Thyroid gland (tissue), 4 donors: ENCODE measurements around the gene RPL36. TPM values are rescaled to one million over a fixed set of nuclear protein-coding genes. Genes with fewer than 3 reads are reported as not detected.

ENCODE experiments used
- DNase-seq, 2 donors: peaks; one replicate each; pipeline ENCODE4 v3.0.0-alpha.2; 2019
- H3K27ac ChIP-seq, 3 donors: fragments of 200-600 bp; sonication (generic); 1 replicate in 2 of 3; 2 replicates in 1 of 3; pipeline ENCODE4 v1.5.1; 2016 to 2019; ENCODE audit warnings: mild to moderate bottlenecking in 1 of 3, moderate library complexity in 1 of 3
- H3K27me3 ChIP-seq: fragments of 200-600 bp; sonication (generic); one replicate; pipeline ENCODE4 v1.5.1; 2019
- H3K36me3 ChIP-seq, 2 donors: fragments of 200-600 bp; sonication (generic); one replicate each; pipeline ENCODE4 v1.5.1; 2016 to 2019
- H3K4me1 ChIP-seq, 2 donors: fragments of 200-600 bp; sonication (generic); one replicate each; pipeline ENCODE4 v1.5.1; 2017 to 2019
- H3K4me3 ChIP-seq, 3 donors: fragments of 200-600 bp; sonication (generic); replicated peaks in 1 of 3; 1 replicate in 2 of 3; 2 replicates in 1 of 3; pipeline ENCODE4 v1.5.1; 2016; ENCODE audit warnings: mild to moderate bottlenecking in 1 of 3
- H3K9me3 ChIP-seq: fragments of 200-600 bp; sonication (generic); one replicate; pipeline ENCODE4 v1.5.1; 2017
- POLR2A ChIP-seq, 2 donors: fragments of 450-650 bp; IDR thresholded peaks; one replicate each; pipeline ENCODE4 v1.6.1; 2017; ENCODE audit warnings: antibody characterized with exemption in 2 of 2, mild to moderate bottlenecking in 2 of 2, moderate library complexity in 1 of 2
- WGBS, 2 donors: methylation state at CpG; one replicate each; pipeline ENCODE4 v1.1.5; 2017; 5-methylcytosine and 5-hydroxymethylcytosine counted together
- intact Hi-C: fragments of 100-400 bp; cut with DNase I; formaldehyde crosslinking; loops from one replicate; pipeline ENCODE4 v1.15.1; 2023
- total RNA-seq, 4 donors: library from RNA; depleted of rRNA; stranded (reverse); fragments of >200 nt; gene quantifications; one replicate each; pipeline ENCODE4 v1.2.3, GENCODE V29; 2016
- TF ChIP-seq, protein P1 (sequence below), 6 experiments: fragments of 200-600 bp in 3 of 6; fragments of 450-650 bp in 3 of 6; sonication (generic) in 3 of 6; IDR thresholded peaks; one replicate each; pipeline ENCODE4 v1.5.1; 2016 to 2019; ENCODE audit warnings: antibody characterized with exemption in 6 of 6, mild to moderate bottlenecking in 2 of 6, inconsistent platforms in 1 of 6, moderate library complexity in 1 of 6

RPL36 gene
- total RNA-seq, 4 donors from 2014 or later: 313 to 561 (median 386) TPM

DNA sequence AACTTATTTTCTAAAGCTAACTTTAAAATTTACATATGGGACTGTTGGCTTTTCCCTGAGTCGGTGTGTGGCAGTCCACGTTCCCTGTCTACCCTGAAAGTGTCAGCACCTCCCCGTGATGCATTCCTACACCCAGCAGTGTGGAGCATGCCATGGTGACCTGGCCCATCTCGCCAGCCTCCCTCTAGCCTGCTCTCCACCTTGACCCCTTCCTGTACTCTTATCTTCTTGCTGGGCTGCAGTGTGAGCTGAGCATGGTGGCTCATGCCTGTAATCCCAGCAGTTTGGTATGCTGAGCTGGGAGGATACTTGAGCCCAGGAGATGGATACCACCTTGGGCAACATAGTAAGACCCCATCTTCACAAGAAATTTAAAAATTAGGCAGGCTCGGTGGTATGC lies 35.2 kb upstream of the RPL36 start:
- Histone ChIP-seq H3K27ac (no peak overlapping the region), H3K4me1 (no peaks in the 10 kb centered on the region), H3K27me3 (no peaks in the 10 kb centered on the region), H3K36me3 (peaks cover 96 to 97% of the 10 kb centered on the region in 2 donors), H3K4me3 (no peak overlapping the region), H3K9me3 (no peaks in the 10 kb centered on the region)
- intact Hi-C loops: no loop called here
- TF ChIP-seq, protein P1, sequence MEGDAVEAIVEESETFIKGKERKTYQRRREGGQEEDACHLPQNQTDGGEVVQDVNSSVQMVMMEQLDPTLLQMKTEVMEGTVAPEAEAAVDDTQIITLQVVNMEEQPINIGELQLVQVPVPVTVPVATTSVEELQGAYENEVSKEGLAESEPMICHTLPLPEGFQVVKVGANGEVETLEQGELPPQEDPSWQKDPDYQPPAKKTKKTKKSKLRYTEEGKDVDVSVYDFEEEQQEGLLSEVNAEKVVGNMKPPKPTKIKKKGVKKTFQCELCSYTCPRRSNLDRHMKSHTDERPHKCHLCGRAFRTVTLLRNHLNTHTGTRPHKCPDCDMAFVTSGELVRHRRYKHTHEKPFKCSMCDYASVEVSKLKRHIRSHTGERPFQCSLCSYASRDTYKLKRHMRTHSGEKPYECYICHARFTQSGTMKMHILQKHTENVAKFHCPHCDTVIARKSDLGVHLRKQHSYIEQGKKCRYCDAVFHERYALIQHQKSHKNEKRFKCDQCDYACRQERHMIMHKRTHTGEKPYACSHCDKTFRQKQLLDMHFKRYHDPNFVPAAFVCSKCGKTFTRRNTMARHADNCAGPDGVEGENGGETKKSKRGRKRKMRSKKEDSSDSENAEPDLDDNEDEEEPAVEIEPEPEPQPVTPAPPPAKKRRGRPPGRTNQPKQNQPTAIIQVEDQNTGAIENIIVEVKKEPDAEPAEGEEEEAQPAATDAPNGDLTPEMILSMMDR (IDR thresholded peaks at IDR 0.05): no peak
- no peak for TF ChIP-seq POLR2A (IDR thresholded peaks at IDR 0.05)
- WGBS, 2 donors: 95 to 97% methylated on average over 5 of the region's 5 CpGs
- DNase-seq: no peak

DNA sequence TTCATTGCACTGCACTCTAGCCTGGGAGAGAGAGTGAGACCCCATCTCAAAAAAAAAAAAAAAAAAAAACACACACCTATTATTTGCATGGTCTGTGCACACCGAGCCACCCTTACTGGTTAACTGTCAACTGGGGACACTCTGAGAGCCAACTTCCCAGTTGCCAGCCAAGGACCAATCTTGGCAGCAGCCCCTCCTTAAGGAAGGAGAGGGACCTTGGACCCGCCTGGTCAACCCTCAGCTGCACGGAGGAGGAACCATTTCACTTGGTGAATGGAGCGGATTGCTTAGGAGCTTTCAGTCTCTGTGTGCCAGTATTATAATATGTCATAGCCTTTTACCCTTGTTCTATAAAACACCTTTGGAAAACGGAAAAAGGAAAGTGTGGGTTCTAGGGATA lies 34.7 kb upstream of the RPL36 start:
- Histone ChIP-seq H3K27ac (no peak overlapping the region), H3K4me3 (no peak overlapping the region), H3K27me3 (no peaks in the 10 kb centered on the region), H3K9me3 (no peaks in the 10 kb centered on the region), H3K36me3 (peaks cover 94 to 95% of the 10 kb centered on the region in 2 donors), H3K4me1 (no peaks in the 10 kb centered on the region)
- 89 to 94% methylated on average over 5 of the region's 5 CpGs for WGBS, 2 donors
- no peak for DNase-seq
- TF ChIP-seq POLR2A (IDR thresholded peaks at IDR 0.05): no peak
- TF ChIP-seq, protein P1 (IDR thresholded peaks at IDR 0.05): no peak
- intact Hi-C loops: no loop called here

DNA sequence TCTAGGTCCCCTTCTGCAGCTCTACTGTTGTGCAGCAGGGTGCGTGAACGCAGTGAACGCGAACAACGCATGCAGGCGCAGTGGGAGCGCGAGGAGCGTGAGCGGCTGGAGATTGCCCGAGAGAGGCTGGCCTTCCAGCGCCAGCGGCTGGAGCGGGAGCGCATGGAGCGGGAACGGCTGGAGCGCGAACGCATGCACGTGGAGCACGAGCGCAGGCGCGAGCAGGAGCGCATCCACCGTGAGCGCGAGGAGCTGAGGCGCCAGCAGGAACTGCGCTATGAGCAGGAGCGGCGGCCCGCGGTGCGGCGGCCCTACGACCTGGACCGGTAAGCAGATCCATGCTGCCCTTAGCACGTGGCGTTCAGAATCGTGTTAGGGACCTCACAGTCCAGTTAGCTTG lies 28.6 kb upstream of the RPL36 start:
- Histone ChIP-seq H3K36me3 (peaks cover 96% of the 10 kb centered on the region in 2 donors), H3K4me3 (no peak overlapping the region), H3K27ac (no peak overlapping the region), H3K27me3 (no peaks in the 10 kb centered on the region), H3K4me1 (no peaks in the 10 kb centered on the region), H3K9me3 (no peaks in the 10 kb centered on the region)
- intact Hi-C loops: no loop called here
- no peak for DNase-seq
- WGBS, 2 donors: 96 to 97% methylated on average over 42 of the region's 42 CpGs
- TF ChIP-seq, protein P1 (IDR thresholded peaks at IDR 0.05): no peak
- no peak for TF ChIP-seq POLR2A (IDR thresholded peaks at IDR 0.05)

DNA sequence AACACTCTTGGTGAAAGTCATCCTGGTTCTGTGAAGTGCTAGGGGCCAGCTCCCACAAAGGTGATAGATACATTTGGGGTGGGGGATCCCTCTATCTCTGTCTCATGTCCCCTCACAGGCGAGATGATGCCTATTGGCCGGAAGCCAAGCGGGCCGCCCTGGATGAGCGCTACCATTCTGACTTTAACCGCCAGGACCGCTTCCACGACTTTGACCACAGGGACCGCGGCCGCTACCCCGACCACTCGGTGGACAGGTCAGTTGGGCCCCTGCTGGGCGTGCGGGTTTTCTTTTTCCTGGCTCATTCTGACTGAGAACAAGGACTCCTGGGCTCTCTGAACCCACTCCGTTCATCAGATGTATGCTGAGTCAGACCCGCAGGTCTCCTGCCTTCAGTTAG lies 26.2 kb upstream of the RPL36 start:
- H3K9me3 ChIP-seq: no peaks in the 10 kb centered on the region
- TF ChIP-seq POLR2A (IDR thresholded peaks at IDR 0.05): no peak
- TF ChIP-seq, protein P1 (IDR thresholded peaks at IDR 0.05): no peak
- H3K36me3 ChIP-seq: peaks cover 93 to 97% of the 10 kb centered on the region in 2 donors
- H3K27me3 ChIP-seq: no peaks in the 10 kb centered on the region
- H3K27ac ChIP-seq: no peak overlapping the region
- H3K4me3 ChIP-seq: no peak overlapping the region
- intact Hi-C loops: no loop called here
- 96 to 97% methylated on average over 11 to 17 of the region's 17 CpGs for WGBS, 2 donors
- DNase-seq: no peak
- no peaks in the 10 kb centered on the region for H3K4me1 ChIP-seq

DNA sequence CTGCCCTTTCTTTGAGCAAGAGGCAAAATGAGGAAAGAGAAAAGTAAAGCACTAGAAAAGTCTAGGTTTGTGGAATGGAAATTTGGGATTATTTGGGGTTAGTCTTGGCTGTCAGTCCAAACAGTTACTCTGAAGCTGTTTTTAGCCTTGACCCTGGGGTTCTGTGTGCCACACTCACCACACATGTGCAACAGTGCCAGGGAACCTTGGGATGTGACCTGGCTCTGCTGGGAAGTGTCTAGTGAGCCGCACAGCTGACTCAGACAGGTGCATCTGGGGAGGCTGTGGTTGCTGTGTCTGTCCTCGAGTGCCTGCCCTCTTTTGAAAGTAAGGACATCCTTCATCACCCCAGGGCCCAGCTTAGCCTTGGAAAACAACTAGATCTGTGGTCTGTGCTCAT lies 25.6 kb upstream of the RPL36 start:
- peaks cover 93 to 97% of the 10 kb centered on the region in 2 donors for H3K36me3 ChIP-seq
- intact Hi-C loops: no loop called here
- H3K27ac ChIP-seq: no peak overlapping the region
- 92 to 100% methylated on average over 2 of the region's 2 CpGs for WGBS, 2 donors
- H3K27me3 ChIP-seq: no peaks in the 10 kb centered on the region
- TF ChIP-seq, protein P1 (IDR thresholded peaks at IDR 0.05): no peak
- TF ChIP-seq POLR2A (IDR thresholded peaks at IDR 0.05): no peak
- H3K4me3 ChIP-seq: no peak overlapping the region
- H3K9me3 ChIP-seq: no peaks in the 10 kb centered on the region
- DNase-seq: no peak
- H3K4me1 ChIP-seq: no peaks in the 10 kb centered on the region
